Neural cell (in vitro differentiated cells): ENCODE data around the gene PBRM1.

ENCODE experiments used
- TF ChIP-seq, protein P1 (sequence below): IDR thresholded peaks from 2 replicates; pipeline ENCODE4 v1.6.1; 2012; ENCODE audit warnings: borderline replicate concordance
- TF ChIP-seq, protein P2 (sequence below): fragments of 450-650 bp; IDR thresholded peaks from 2 replicates; pipeline ENCODE4 v1.5.1; 2014; ENCODE audit warnings: antibody characterized with exemption, mild to moderate bottlenecking, moderate library complexity; ENCODE audit not compliant: poor library complexity, severe bottlenecking

DNA sequence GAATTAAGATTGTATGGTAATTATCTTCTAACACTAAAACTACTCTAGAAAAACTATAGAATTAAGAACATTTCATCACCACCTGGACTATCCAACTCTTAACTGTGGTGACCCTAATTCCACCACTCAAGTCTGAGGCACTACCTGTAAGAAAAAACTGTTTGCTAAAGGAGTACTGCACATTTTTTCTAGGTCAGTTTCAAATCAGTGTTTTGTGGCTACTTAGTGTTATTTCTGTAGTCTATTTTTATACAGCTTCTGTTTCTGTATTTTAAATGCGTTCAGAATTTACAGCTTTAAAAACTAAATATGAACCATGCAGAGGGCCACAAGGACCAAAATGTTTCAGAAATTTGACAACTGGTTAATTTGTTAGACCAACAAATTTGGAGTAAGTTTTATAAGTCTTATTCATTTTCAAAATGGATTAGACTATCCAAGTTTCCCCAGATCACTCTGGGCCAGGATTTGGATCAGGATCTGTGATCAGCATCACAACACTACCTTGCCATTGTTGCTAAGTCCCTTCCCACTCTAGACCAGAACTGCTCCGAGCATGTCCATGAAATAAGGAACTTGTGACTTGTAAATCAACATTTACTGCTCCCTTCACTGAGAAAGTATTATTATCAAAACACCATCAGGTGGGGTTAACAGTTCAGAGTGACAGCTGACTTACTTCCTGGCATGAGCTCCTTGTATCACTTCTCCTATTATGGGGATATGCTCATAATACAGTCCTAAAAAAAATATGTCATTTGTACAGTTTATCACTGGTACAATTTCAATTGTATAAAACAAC is 11.3 kb upstream of the PBRM1 start:
- TF ChIP-seq, protein P1, sequence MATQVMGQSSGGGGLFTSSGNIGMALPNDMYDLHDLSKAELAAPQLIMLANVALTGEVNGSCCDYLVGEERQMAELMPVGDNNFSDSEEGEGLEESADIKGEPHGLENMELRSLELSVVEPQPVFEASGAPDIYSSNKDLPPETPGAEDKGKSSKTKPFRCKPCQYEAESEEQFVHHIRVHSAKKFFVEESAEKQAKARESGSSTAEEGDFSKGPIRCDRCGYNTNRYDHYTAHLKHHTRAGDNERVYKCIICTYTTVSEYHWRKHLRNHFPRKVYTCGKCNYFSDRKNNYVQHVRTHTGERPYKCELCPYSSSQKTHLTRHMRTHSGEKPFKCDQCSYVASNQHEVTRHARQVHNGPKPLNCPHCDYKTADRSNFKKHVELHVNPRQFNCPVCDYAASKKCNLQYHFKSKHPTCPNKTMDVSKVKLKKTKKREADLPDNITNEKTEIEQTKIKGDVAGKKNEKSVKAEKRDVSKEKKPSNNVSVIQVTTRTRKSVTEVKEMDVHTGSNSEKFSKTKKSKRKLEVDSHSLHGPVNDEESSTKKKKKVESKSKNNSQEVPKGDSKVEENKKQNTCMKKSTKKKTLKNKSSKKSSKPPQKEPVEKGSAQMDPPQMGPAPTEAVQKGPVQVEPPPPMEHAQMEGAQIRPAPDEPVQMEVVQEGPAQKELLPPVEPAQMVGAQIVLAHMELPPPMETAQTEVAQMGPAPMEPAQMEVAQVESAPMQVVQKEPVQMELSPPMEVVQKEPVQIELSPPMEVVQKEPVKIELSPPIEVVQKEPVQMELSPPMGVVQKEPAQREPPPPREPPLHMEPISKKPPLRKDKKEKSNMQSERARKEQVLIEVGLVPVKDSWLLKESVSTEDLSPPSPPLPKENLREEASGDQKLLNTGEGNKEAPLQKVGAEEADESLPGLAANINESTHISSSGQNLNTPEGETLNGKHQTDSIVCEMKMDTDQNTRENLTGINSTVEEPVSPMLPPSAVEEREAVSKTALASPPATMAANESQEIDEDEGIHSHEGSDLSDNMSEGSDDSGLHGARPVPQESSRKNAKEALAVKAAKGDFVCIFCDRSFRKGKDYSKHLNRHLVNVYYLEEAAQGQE: no peak
- TF ChIP-seq, protein P2, sequence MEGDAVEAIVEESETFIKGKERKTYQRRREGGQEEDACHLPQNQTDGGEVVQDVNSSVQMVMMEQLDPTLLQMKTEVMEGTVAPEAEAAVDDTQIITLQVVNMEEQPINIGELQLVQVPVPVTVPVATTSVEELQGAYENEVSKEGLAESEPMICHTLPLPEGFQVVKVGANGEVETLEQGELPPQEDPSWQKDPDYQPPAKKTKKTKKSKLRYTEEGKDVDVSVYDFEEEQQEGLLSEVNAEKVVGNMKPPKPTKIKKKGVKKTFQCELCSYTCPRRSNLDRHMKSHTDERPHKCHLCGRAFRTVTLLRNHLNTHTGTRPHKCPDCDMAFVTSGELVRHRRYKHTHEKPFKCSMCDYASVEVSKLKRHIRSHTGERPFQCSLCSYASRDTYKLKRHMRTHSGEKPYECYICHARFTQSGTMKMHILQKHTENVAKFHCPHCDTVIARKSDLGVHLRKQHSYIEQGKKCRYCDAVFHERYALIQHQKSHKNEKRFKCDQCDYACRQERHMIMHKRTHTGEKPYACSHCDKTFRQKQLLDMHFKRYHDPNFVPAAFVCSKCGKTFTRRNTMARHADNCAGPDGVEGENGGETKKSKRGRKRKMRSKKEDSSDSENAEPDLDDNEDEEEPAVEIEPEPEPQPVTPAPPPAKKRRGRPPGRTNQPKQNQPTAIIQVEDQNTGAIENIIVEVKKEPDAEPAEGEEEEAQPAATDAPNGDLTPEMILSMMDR: no peak
